CD4-positive, alpha-beta T cell (primary cell): ENCODE results near the gene RXRA. TPM values are rescaled to one million over a fixed set of nuclear protein-coding genes. Genes with fewer than 3 reads are reported as not detected.

Source experiments
- ATAC-seq: fragments of 200-7000 bp; cut with Tn5 transposase; one replicate; pipeline ENCODE4 v1.10.0; 2022; ENCODE audit warnings: mild to moderate bottlenecking; ENCODE audit not compliant: poor library complexity
- CTCF ChIA-PET: fragments of 350-600 bp; sonication (Branson Sonifier 250); formaldehyde crosslinking; loops from one replicate; lab custom pipeline; 2021; ENCODE audit warnings: antibody characterized with exemption, inconsistent platforms; lab: Charles Lee
- POLR2A ChIA-PET: fragments of 350-600 bp; sonication (Branson Sonifier 250); formaldehyde crosslinking; loops from one replicate; lab custom pipeline; 2021; ENCODE audit warnings: antibody characterized with exemption, inconsistent platforms; lab: Charles Lee
- DNase-seq, 14 experiments: peaks; one replicate each; pipeline ENCODE4 v3.0.0-alpha.2; 2013 to 2020; ENCODE audit warnings: mixed read lengths in 2 of 14
- H3K27ac ChIP-seq, 2 donors: one replicate each; pipeline versions ENCODE4 v1.5.1 to v1.7.0; 2013; ENCODE audit warnings: low read length in 2 of 2, low read depth in 1 of 2, mild to moderate bottlenecking in 1 of 2
- H3K27me3 ChIP-seq, 2 experiments: 1 replicate in 1 of 2; 2 replicates in 1 of 2; pipeline versions ENCODE4 v1.6.1 to v1.7.0; 2013; ENCODE audit warnings: low read length in 2 of 2, control low read depth in 1 of 2, mild to moderate bottlenecking in 1 of 2, moderate library complexity in 1 of 2; ENCODE audit not compliant: insufficient read depth in 2 of 2, control insufficient read depth in 1 of 2
- H3K36me3 ChIP-seq: one replicate; pipeline ENCODE4 v1.6.1; 2013; ENCODE audit warnings: low read length, control low read depth; ENCODE audit not compliant: insufficient read depth
- H3K4me1 ChIP-seq: one replicate; pipeline ENCODE4 v1.6.1; 2013; ENCODE audit warnings: low read length, control low read depth; ENCODE audit not compliant: insufficient read depth
- H3K4me3 ChIP-seq: one replicate; pipeline ENCODE4 v1.5.1; 2013; ENCODE audit warnings: mild to moderate bottlenecking, low read length, moderate library complexity
- H3K9me3 ChIP-seq, 2 experiments: 1 replicate in 1 of 2; 2 replicates in 1 of 2; pipeline versions ENCODE4 v1.6.1 to v1.7.0; 2013; ENCODE audit warnings: low read length in 2 of 2, mild to moderate bottlenecking in 2 of 2, control low read depth in 1 of 2, moderate library complexity in 1 of 2; ENCODE audit not compliant: control insufficient read depth in 1 of 2, insufficient read depth in 1 of 2
- H3K27ac Mint-ChIP-seq: one replicate; pipeline ENCODE4 v1.8.0; 2020; ENCODE audit warnings: mixed read lengths
- H3K27me3 Mint-ChIP-seq: one replicate; pipeline ENCODE4 v1.8.0; 2021; ENCODE audit warnings: mixed read lengths
- H3K36me3 Mint-ChIP-seq: one replicate; pipeline ENCODE4 v1.8.0; 2021; ENCODE audit warnings: low read depth, mixed read lengths
- H3K4me1 Mint-ChIP-seq: one replicate; pipeline ENCODE4 v1.8.0; 2021; ENCODE audit warnings: low read depth, mixed read lengths
- H3K4me3 Mint-ChIP-seq: one replicate; pipeline ENCODE4 v1.8.0; 2020; ENCODE audit warnings: mild to moderate bottlenecking, mixed read lengths
- H3K9me3 Mint-ChIP-seq: one replicate; pipeline ENCODE4 v1.8.0; 2020; ENCODE audit warnings: mixed read lengths
- CTCF ChIP-seq: fragments of 200-600 bp; IDR thresholded peaks from one replicate; pipeline ENCODE4 v1.8.0; 2022; ENCODE audit warnings: antibody characterized with exemption, mild to moderate bottlenecking
- intact Hi-C, 2 experiments: fragments of 100-400 bp; cut with DNase I in 1 of 2; cut with micrococcal nuclease in 1 of 2; formaldehyde crosslinking; loops; one replicate each; pipeline versions ENCODE4 v1.15.1 to v1.9.0; 2023 to 2025; cut with DNase I, micrococcal nuclease
- total RNA-seq, 174 experiments: library from RNA in 2 of 174; stranded (reverse) in 2 of 174; gene quantifications; one replicate each; pipeline ENCODE4 v1.2.3 and lab custom pipeline; 2021 to 2026

The RXRA gene
- total RNA-seq, 2 experiments from 2014 or later = 7.3 to 8.4 TPM

- no peak for TF ChIP-seq CTCF
These were observed 39.6 kb upstream of the RXRA start for GRCh38 chr9:134286471-134287245.

GRCh38 chr9:134287591-134288491 lies 38.4 kb upstream of the RXRA start:
- CTCF ChIA-PET = interaction anchor here (1.4 kb wide), 1 partner anchor 117 kb away, joined by 3 read pairs; no protein-coding TSS in a partner anchor
- Mint-ChIP-seq H3K4me3 (no peak overlapping the region), H3K9me3 (no peaks in the 10 kb centered on the region), H3K27me3 (no peaks in the 10 kb centered on the region), H3K36me3 (no peaks in the 10 kb centered on the region), H3K27ac (no peak overlapping the region), H3K4me1 (no peaks in the 10 kb centered on the region)
- ATAC-seq = no peak
- Histone ChIP-seq H3K4me3 (no peak overlapping the region), H3K27ac (no peak overlapping the region), H3K36me3 (no peaks in the 10 kb centered on the region), H3K9me3 (no peaks in the 10 kb centered on the region), H3K4me1 (no peaks in the 10 kb centered on the region), H3K27me3 (peaks cover 0 to 3% of the 10 kb centered on the region in 2 experiments)
- TF ChIP-seq CTCF = no peak
- POLR2A ChIA-PET = no interaction called here
- intact Hi-C loops = no loop called here
- DNase-seq = no peak

More at GRCh38 chr9:134286471-134287245, 39.6 kb upstream of the RXRA start:
- ChIA-PET CTCF (no interaction called here), POLR2A (no interaction called here)
- Histone ChIP-seq H3K4me1 (no peaks in the 10 kb centered on the region), H3K27me3 (peaks cover 0 to 3% of the 10 kb centered on the region in 2 experiments), H3K27ac (no peak overlapping the region), H3K4me3 (no peak overlapping the region), H3K9me3 (no peaks in the 10 kb centered on the region), H3K36me3 (no peaks in the 10 kb centered on the region)
- DNase-seq (no peak), ATAC-seq (no peak)
- Mint-ChIP-seq H3K4me3 (no peak overlapping the region), H3K9me3 (no peaks in the 10 kb centered on the region), H3K27ac (no peak overlapping the region), H3K27me3 (no peaks in the 10 kb centered on the region), H3K36me3 (no peaks in the 10 kb centered on the region), H3K4me1 (no peaks in the 10 kb centered on the region)
- intact Hi-C loops = no loop called here

- Histone ChIP-seq H3K27ac (no peak overlapping the region), H3K36me3 (no peaks in the 10 kb centered on the region), H3K4me1 (peaks cover 5% of the 10 kb centered on the region), H3K27me3 (peaks cover 0 to 3% of the 10 kb centered on the region in 2 experiments), H3K4me3 (no peak overlapping the region), H3K9me3 (no peaks in the 10 kb centered on the region)
- CTCF ChIA-PET = interaction anchor here (1.4 kb wide), 1 partner anchor 118 kb away, joined by 3 read pairs; no protein-coding TSS in a partner anchor
- no peak overlapping the region for H3K4me3 Mint-ChIP-seq
- intact Hi-C loops = no loop called here
- no peaks in the 10 kb centered on the region for H3K9me3 Mint-ChIP-seq
- H3K4me1 Mint-ChIP-seq = peaks cover 2% of the 10 kb centered on the region
- H3K36me3 Mint-ChIP-seq = no peaks in the 10 kb centered on the region
- POLR2A ChIA-PET = no interaction called here
- no peak for TF ChIP-seq CTCF
- ATAC-seq (no peak), DNase-seq (no peak)
- H3K27me3 Mint-ChIP-seq = no peaks in the 10 kb centered on the region
- no peak overlapping the region for H3K27ac Mint-ChIP-seq
These were observed 37.5 kb upstream of the RXRA start for GRCh38 chr9:134288746-134289145.
